Endothelial cell (in vitro differentiated cells): ENCODE data around the gene BIRC7. TPM values are rescaled to one million over a fixed set of nuclear protein-coding genes. Genes with fewer than 3 reads are reported as not detected.
A peak's percentile ranks its signal among the peaks of the same experiment; 100 is the strongest.

Source experiments
- DNase-seq: peaks from one replicate; pipeline ENCODE4 v3.0.0; 2021; ENCODE audit warnings: low spot score
- H3K27ac Mint-ChIP-seq: one replicate; pipeline ENCODE4 v1.8.0; 2021; ENCODE audit warnings: mixed read lengths, inconsistent platforms; ENCODE audit not compliant: unreplicated experiment
- H3K27me3 Mint-ChIP-seq: one replicate; pipeline ENCODE4 v1.8.0; 2021; ENCODE audit warnings: mild to moderate bottlenecking, moderate library complexity, mixed read lengths, inconsistent platforms; ENCODE audit not compliant: unreplicated experiment
- H3K36me3 Mint-ChIP-seq: one replicate; pipeline ENCODE4 v1.8.0; 2021; ENCODE audit warnings: mild to moderate bottlenecking, low read depth, mixed read lengths, inconsistent platforms; ENCODE audit not compliant: unreplicated experiment
- H3K4me1 Mint-ChIP-seq: one replicate; pipeline ENCODE4 v1.8.0; 2021; ENCODE audit warnings: mild to moderate bottlenecking, mixed read lengths, inconsistent platforms; ENCODE audit not compliant: unreplicated experiment
- H3K4me3 Mint-ChIP-seq: one replicate; pipeline ENCODE4 v1.8.0; 2021; ENCODE audit warnings: mild to moderate bottlenecking, mixed read lengths, inconsistent platforms; ENCODE audit not compliant: unreplicated experiment
- H3K9me3 Mint-ChIP-seq: one replicate; pipeline ENCODE4 v1.8.0; 2021; ENCODE audit warnings: mixed read lengths, inconsistent platforms; ENCODE audit not compliant: unreplicated experiment
- CTCF ChIP-seq: fragments of 200-600 bp; sonication (generic); IDR thresholded peaks from one replicate; pipeline ENCODE4 v1.5.0; 2021; ENCODE audit warnings: antibody characterized with exemption; ENCODE audit not compliant: unreplicated experiment
- total RNA-seq: library from RNA; stranded (reverse); fragmentation: NEBNext Ultra II Directional; extraction: Animal tissue kit (Norgen Biotek cat#: 25700); gene quantifications from one replicate; pipeline ENCODE4 v1.2.1, GENCODE V29; 2021; ENCODE audit not compliant: unreplicated experiment

Gene BIRC7
- total RNA-seq, 1 donor from 2014 or later: not detected

- Mint-ChIP-seq H3K27ac (peak overlapping the region; percentile 84), H3K4me1 (peaks cover 10% of the 10 kb centered on the region), H3K9me3 (no peaks in the 10 kb centered on the region), H3K4me3 (peak overlapping the region; percentile 96), H3K36me3 (peaks cover 8% of the 10 kb centered on the region), H3K27me3 (peaks cover 12% of the 10 kb centered on the region)
- TF ChIP-seq CTCF: no peak
- DNase-seq: no peak
These were observed 38.1 kb downstream of the BIRC7 start for GRCh38 chr20:63273635-63274380.

- no peak overlapping the region for H3K27ac Mint-ChIP-seq
- peaks cover 10% of the 10 kb centered on the region for H3K4me1 Mint-ChIP-seq
- DNase-seq: no peak
- H3K4me3 Mint-ChIP-seq: no peak overlapping the region
- H3K9me3 Mint-ChIP-seq: no peaks in the 10 kb centered on the region
- no peak for TF ChIP-seq CTCF
- H3K27me3 Mint-ChIP-seq: peaks cover 12% of the 10 kb centered on the region
- H3K36me3 Mint-ChIP-seq: peaks cover 8% of the 10 kb centered on the region
These were observed 38.9 kb downstream of the BIRC7 start for GRCh38 chr20:63274381-63275228.

GRCh38 chr20:63275825-63276224 is 40.1 kb downstream of the BIRC7 start:
- H3K9me3 Mint-ChIP-seq: no peaks in the 10 kb centered on the region
- peaks cover 12% of the 10 kb centered on the region for H3K27me3 Mint-ChIP-seq
- peaks cover 10% of the 10 kb centered on the region for H3K4me1 Mint-ChIP-seq

GRCh38 chr20:63276956-63277355 is 41.3 kb downstream of the BIRC7 start:
- Mint-ChIP-seq H3K4me3 (no peak overlapping the region), H3K27ac (no peak overlapping the region), H3K36me3 (peaks cover 12% of the 10 kb centered on the region), H3K27me3 (peaks cover 7% of the 10 kb centered on the region), H3K4me1 (peaks cover 6% of the 10 kb centered on the region), H3K9me3 (no peaks in the 10 kb centered on the region)
- TF ChIP-seq CTCF: no peak
- no peak for DNase-seq

More at GRCh38 chr20:63275825-63276224, 40.1 kb downstream of the BIRC7 start:
- Mint-ChIP-seq H3K4me3 (no peak overlapping the region), H3K36me3 (peaks cover 12% of the 10 kb centered on the region), H3K27ac (no peak overlapping the region)
- TF ChIP-seq CTCF: no peak
- no peak for DNase-seq
